IPS DF 6.9 (cell line): ENCODE results near the gene LAMA1.

ENCODE experiments used
- DNase-seq: peaks from one replicate; pipeline ENCODE4 v3.0.0-alpha.2; 2013; ENCODE audit warnings: low read depth, low spot score
- H3K27ac ChIP-seq: one replicate; pipeline ENCODE4 v1.5.1; 2013; ENCODE audit warnings: low read length, control low read depth
- H3K27me3 ChIP-seq: 2 replicates; pipeline ENCODE4 v1.6.1; 2013; ENCODE audit warnings: mild to moderate bottlenecking, low read length; ENCODE audit not compliant: control insufficient read depth, insufficient read depth
- H3K36me3 ChIP-seq: 2 replicates; pipeline ENCODE4 v1.6.1; 2013; ENCODE audit warnings: low read length; ENCODE audit not compliant: control insufficient read depth, insufficient read depth
- H3K4me1 ChIP-seq: 2 replicates; pipeline ENCODE4 v1.6.1; 2013; ENCODE audit warnings: low read length; ENCODE audit not compliant: control insufficient read depth, insufficient read depth
- H3K4me3 ChIP-seq: 2 replicates; pipeline ENCODE4 v1.5.1; 2013; ENCODE audit warnings: mild to moderate bottlenecking, low read length
- H3K9me3 ChIP-seq: 2 replicates; pipeline ENCODE4 v1.6.1; 2013; ENCODE audit warnings: low read length, inconsistent platforms; ENCODE audit not compliant: control insufficient read depth, insufficient read depth
- WGBS: extraction: QIAGEN DNeasy Blood & Tissue Kit; methylation state at CpG from one replicate; pipeline ENCODE4 v1.1.7; 2013; ENCODE audit warnings: mixed read lengths, missing lambda C conversion rate; ENCODE audit not compliant: insufficient read length, insufficient coverage; 5-methylcytosine and 5-hydroxymethylcytosine counted together

Gene LAMA1

DNA sequence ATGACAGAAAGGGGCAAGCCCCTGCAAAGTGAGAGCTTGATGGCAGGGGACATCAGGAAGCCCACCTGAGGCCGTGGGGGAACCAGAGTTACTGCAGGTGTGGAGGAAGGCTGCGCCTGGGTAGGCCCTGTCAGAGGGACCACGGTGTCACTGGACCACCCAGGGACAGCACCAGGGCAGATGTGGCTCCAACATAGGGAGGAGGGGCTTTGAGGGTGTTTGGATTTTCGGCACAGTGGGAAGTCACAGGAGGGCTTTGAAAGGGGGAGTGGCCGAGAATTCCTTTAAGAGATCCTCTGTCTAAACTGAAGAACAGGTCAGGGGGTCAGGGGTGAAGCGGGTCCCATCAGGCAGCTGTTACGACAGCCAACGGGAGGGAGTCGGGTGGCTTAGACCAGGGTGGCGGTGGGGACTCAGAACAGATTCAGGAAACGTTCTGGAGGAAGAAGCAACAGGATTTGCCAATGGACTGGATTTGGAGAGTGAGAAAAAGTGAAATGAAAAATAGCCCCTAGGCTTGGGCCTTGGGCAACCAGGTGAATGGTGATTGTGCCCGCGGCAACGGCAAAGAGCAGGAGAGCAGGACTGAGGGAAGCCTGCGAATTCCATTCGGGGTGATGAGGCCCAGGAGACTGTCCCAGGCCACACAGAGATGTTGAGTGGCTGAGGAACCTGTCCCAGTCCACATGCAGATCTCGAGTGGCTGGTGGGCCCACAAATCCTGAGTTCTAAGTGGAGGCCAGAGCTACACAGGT is 166.1 kb downstream of the LAMA1 start:
- Histone ChIP-seq H3K4me3 (no peak overlapping the region), H3K4me1 (no peaks in the 10 kb centered on the region), H3K27ac (no peak overlapping the region), H3K9me3 (no peaks in the 10 kb centered on the region), H3K27me3 (no peaks in the 10 kb centered on the region), H3K36me3 (peaks cover 3% of the 10 kb centered on the region; the same call in 1 of the 2 replicates)
- WGBS = no CpG with 5 or more reads among the region's 17 CpGs
- DNase-seq = no peak

DNA sequence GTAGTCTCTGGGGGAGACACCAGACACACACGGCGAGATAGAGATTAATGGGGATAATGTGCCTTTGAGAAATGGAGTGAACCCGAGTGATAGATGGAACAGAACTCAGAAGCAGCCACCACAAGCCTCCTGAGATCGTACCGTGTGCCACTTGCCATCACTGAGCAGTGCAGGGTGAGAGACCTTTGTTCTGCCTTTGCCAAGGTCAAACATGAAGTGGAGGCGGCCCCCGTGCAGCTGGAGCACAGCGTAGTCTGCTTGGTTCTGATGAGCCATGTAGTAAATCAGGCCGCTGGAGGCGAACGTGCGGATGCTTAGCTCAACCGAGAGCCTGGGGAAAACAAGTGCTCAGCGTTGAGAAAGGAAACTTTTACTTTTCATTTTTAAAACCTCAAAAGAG is 167.0 kb downstream of the LAMA1 start:
- whole genome bisulfite sequencing = no CpG with 5 or more reads among the region's 14 CpGs

DNA sequence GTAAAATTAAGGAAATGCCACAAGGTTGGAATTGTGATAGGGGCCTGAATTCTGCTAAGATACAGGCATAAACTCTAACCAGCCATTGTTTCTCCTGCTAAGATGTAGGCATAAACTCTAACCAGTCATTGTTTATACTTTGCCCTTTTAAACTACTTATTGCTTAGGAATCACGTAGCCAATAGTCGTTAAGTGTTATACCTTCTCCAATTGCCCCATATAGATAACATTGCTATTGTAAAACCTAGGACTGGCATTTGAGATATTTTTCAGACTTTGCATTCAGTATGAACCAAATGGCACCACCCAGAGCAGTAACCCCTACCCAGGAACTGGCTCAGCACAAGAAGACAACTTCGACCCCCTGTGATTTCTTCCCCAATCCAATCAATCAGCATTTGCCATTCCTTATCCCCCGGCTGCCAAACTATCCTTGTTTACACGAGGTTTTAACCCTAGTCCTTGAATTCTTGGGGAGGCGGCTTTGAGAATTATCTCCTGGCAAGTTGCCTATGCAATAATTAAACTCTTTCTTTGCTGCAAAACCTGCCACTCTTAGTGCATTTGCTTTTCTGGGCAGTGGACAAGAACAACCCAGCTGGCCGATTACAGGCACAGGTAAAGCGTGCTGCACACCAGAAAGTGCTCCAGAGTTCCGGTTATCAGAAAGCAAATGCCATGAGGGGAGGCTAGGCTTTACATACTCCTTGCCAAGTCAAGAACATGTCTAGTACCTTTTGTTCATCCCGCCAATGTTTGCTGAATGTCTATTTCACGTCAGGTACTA is 167.6 kb downstream of the LAMA1 start:
- no peak overlapping the region for H3K4me3 ChIP-seq

More for the DNA sequence above, 167.0 kb downstream of the LAMA1 start:
- no peaks in the 10 kb centered on the region for H3K4me1 ChIP-seq
- no peaks in the 10 kb centered on the region for H3K9me3 ChIP-seq
- H3K27ac ChIP-seq = no peak overlapping the region
- no peak for DNase-seq
- peaks cover 3% of the 10 kb centered on the region; the same call in 1 of the 2 replicates for H3K36me3 ChIP-seq
- no peak overlapping the region for H3K4me3 ChIP-seq
- no peaks in the 10 kb centered on the region for H3K27me3 ChIP-seq

DNA sequence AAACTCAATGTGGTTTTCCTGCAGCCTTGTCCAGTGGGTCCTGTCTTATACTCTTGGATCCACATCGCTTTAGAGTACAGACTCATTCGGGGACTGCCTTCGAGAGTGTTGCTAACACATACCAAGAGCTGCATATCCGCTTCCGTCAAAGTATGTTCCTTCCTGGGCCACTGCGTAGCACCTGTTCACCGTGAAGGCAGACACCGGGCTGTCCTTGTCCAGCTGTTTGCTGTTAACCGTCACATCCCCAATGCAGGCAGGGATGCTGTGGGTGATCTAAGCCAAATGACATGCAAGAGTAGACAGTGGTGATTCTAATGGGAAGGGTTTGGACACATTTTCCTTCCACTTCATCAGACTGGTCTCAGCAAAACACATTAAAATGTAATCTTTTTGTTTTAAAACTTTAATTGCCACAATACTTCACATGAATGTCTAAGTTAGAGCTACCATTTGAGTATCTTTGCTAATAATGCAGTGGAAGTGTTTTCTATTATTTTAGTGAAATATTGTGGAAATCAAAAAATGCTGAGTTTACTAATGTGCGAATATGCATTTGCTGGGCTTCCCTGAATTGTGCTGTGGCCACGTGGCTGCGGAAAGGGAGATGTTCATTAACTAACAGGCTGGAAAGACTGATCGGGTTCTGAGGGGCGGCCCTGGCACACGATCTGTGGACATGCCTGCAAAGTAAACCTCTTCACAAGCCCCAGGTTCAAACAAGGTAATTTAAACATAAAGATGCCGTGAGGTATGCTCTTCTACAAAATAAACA is 169.1 kb downstream of the LAMA1 start:
- H3K4me3 ChIP-seq = no peak overlapping the region
- no CpG with 5 or more reads among the region's 16 CpGs for WGBS
- no peak overlapping the region for H3K27ac ChIP-seq
- no peaks in the 10 kb centered on the region for H3K4me1 ChIP-seq
- DNase-seq = no peak
- H3K36me3 ChIP-seq = 0 out of 2 replicates have a peak, but pooled peaks cover 3% of the 10 kb centered on the region
- H3K9me3 ChIP-seq = no peaks in the 10 kb centered on the region
- no peaks in the 10 kb centered on the region for H3K27me3 ChIP-seq

More for the DNA sequence above, 167.6 kb downstream of the LAMA1 start:
- no CpG with 5 or more reads among the region's 11 CpGs for WGBS
- DNase-seq = no peak
- Histone ChIP-seq H3K36me3 (0 out of 2 replicates have a peak, but pooled peaks cover 3% of the 10 kb centered on the region), H3K27me3 (no peaks in the 10 kb centered on the region), H3K4me1 (no peaks in the 10 kb centered on the region), H3K27ac (no peak overlapping the region), H3K9me3 (no peaks in the 10 kb centered on the region)

DNA sequence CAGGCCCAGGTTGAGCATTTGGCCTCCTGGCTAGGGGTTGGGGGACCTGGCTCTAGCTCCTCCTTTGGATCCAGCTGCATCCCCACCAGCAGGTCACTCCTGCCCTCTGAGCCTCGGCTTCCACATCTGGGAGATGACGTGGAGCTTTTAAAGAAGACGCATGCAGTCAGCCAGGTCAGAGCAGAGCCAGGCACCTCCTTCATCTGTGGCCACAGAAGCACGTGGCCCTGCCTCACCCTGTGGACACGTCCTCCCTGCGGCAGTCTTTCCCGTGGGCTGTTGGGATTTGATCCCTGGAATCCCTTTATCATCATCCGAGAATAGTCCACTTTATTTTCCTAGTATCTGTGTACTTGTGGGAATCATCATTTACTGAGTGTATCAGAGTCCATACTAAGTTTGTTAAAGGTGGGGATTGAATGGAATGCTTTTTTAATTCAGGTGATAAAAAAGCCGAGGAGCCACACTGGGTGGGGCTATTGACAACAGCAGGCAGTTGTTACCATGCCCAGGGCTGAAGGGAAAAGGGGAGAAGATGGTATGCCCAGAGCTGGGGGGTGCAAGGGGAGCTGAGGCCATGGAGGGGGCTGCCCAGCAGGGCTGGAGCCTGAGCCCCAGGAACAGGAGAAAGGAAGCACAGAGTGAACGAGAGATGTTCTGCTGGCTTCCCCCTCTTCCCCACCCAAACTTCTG is 170.1 kb downstream of the LAMA1 start:
- no peaks in the 10 kb centered on the region for H3K27me3 ChIP-seq
- no CpG with 5 or more reads among the region's 10 CpGs for WGBS
- peaks cover 4% of the 10 kb centered on the region; the same call in 1 of the 2 replicates for H3K36me3 ChIP-seq
- DNase-seq = no peak
- H3K4me1 ChIP-seq = no peaks in the 10 kb centered on the region
- H3K27ac ChIP-seq = no peak overlapping the region
- no peaks in the 10 kb centered on the region for H3K9me3 ChIP-seq
- no peak overlapping the region for H3K4me3 ChIP-seq

DNA sequence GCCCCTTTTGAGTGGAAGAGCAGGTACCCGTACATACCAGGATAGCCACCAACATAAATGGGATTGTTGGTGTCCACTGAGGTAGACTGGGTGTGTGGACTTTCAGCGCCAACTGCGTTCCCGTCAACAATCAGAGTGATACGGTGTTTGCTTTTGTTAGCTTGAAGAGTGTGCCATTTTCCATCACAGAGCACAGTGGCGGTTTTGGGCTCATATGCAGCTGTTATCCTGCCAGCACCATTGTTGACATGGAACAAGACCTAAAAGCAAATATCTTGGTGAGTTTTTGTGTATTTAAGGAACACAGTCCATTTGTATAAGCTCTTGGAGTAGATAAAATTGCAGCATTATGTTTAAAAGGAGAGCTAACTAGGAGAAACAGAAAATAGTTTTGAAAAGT is 174.5 kb downstream of the LAMA1 start:
- DNase-seq = no peak
- no peaks in the 10 kb centered on the region for H3K4me1 ChIP-seq
- no peak overlapping the region for H3K27ac ChIP-seq
- H3K36me3 ChIP-seq = peaks cover 4% of the 10 kb centered on the region; the same call in 1 of the 2 replicates
- no peaks in the 10 kb centered on the region for H3K27me3 ChIP-seq
- no peak overlapping the region for H3K4me3 ChIP-seq
- H3K9me3 ChIP-seq = no peaks in the 10 kb centered on the region
- WGBS = no CpG with 5 or more reads among the region's 6 CpGs

DNA sequence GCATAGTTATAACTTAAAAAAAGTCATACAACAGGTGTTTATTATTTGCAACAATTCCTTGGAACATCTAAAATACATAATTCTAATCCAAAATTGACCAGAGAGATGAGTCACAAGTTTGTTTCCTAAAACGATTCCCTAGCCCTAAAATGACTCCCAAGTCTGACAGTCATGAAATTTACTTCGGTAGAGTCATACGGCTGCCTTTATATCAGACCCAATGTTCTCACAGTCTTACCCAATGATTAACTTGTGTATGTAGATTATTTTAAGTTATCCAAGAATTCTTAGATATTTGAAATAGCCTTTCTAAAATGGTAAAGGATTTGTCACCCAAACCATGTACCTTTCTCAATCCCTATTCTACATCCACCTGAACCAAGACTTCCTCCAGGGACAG is 174.9 kb downstream of the LAMA1 start:
- Histone ChIP-seq H3K36me3 (peaks cover 4% of the 10 kb centered on the region; the same call in 1 of the 2 replicates), H3K27me3 (no peaks in the 10 kb centered on the region), H3K4me1 (no peaks in the 10 kb centered on the region), H3K4me3 (no peak overlapping the region), H3K27ac (no peak overlapping the region), H3K9me3 (no peaks in the 10 kb centered on the region)
- no peak for DNase-seq
- no CpG with 5 or more reads among the region's 3 CpGs for WGBS

DNA sequence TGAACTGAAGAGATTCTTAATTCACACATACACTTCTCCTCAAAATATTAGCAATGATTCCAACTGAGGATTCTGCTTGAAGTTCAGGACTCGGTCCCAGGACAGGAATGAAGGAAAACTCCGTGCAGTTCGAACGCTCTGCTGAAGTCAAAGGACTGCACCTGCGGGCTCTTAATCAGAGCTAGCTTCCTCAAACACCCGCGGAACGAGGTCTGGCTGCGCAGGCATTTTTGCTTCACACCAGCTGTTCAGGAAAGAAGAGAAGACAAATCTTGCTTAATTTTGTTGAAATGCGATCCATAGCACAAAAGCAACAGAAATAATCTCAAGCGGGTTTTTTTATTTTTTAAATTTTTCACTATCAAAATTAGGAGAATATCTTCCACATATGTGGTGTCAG is 175.6 kb downstream of the LAMA1 start:
- H3K27ac ChIP-seq = no peak overlapping the region
- no peaks in the 10 kb centered on the region for H3K9me3 ChIP-seq
- peaks cover 4% of the 10 kb centered on the region; the same call in 1 of the 2 replicates for H3K36me3 ChIP-seq
- no peaks in the 10 kb centered on the region for H3K4me1 ChIP-seq
- no peak for DNase-seq
- no peak overlapping the region for H3K4me3 ChIP-seq
- no CpG with 5 or more reads among the region's 11 CpGs for WGBS
- H3K27me3 ChIP-seq = no peaks in the 10 kb centered on the region

DNA sequence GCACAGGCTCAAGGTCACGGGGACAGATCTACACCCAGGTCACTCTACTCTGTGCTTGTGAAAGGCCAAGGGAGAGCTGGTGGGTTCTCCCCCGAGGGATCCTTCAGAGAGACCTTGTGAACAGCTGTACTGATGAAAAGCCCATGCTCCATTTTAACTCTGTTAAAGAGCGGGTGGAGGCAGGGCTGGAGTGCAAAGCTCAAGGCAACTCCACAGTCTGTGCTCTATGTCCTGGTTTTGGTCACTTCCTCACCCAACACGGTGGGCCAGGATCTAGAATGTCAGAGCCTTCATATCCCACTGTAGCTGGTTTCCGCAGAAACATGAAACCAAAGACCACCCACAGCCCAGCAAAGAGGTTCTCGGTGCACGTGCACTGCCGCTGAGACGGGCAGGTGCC is 177.1 kb downstream of the LAMA1 start:
- Histone ChIP-seq H3K4me3 (no peak overlapping the region), H3K27me3 (no peaks in the 10 kb centered on the region), H3K4me1 (no peaks in the 10 kb centered on the region), H3K9me3 (no peaks in the 10 kb centered on the region), H3K36me3 (peaks cover 4% of the 10 kb centered on the region; the same call in 1 of the 2 replicates), H3K27ac (no peak overlapping the region)
- no CpG with 5 or more reads among the region's 9 CpGs for WGBS
- no peak for DNase-seq
